Progenitor cell of endocrine pancreas (in vitro differentiated cells): ENCODE data around the gene FILIP1. TPM values are rescaled to one million over a fixed set of nuclear protein-coding genes. Genes with fewer than 3 reads are reported as not detected.

Experiments used
- DNase-seq: peaks from one replicate; pipeline ENCODE4 v3.0.0; 2021; ENCODE audit warnings: low spot score; ENCODE audit not compliant: unreplicated experiment
- H3K27ac Mint-ChIP-seq: 2 replicates; pipeline ENCODE4 v1.8.0; 2021; ENCODE audit warnings: mild to moderate bottlenecking, moderate library complexity, mixed read lengths
- H3K27me3 Mint-ChIP-seq: 2 replicates; pipeline ENCODE4 v1.8.0; 2021; ENCODE audit warnings: mixed read lengths
- H3K36me3 Mint-ChIP-seq: 2 replicates; pipeline ENCODE4 v1.8.0; 2022; ENCODE audit warnings: mixed read lengths; ENCODE audit not compliant: insufficient read depth
- H3K4me1 Mint-ChIP-seq: 2 replicates; pipeline ENCODE4 v1.8.0; 2021; ENCODE audit warnings: low read depth, mixed read lengths
- H3K4me3 Mint-ChIP-seq: 2 replicates; pipeline ENCODE4 v1.8.0; 2021; ENCODE audit warnings: low read depth, mild to moderate bottlenecking, moderate library complexity, mixed read lengths
- H3K9me3 Mint-ChIP-seq: 2 replicates; pipeline ENCODE4 v1.8.0; 2021; ENCODE audit warnings: low read depth, mixed read lengths
- CTCF ChIP-seq: fragments of 200-600 bp; sonication (generic); IDR thresholded peaks from one replicate; pipeline ENCODE4 v1.5.0; 2021; ENCODE audit warnings: antibody characterized with exemption, mild to moderate bottlenecking; ENCODE audit not compliant: unreplicated experiment
- total RNA-seq: library from RNA; stranded (reverse); gene quantifications from 2 replicates; pipeline ENCODE4 v1.2.1, GENCODE V29; 2021

Gene FILIP1
- total RNA-seq, 1 donor from 2014 or later: 0.31 TPM

- no peak for TF ChIP-seq CTCF
- H3K27me3 Mint-ChIP-seq: no peaks in the 10 kb centered on the region
- no peak overlapping the region for H3K4me3 Mint-ChIP-seq
- DNase-seq: no peak
- no peaks in the 10 kb centered on the region for H3K9me3 Mint-ChIP-seq
- H3K36me3 Mint-ChIP-seq: no peaks in the 10 kb centered on the region
- no peaks in the 10 kb centered on the region for H3K4me1 Mint-ChIP-seq
- H3K27ac Mint-ChIP-seq: no peak overlapping the region
These were observed 118.6 kb downstream of the FILIP1 start for GRCh38 chr6:75374961-75375400.

- no peak for DNase-seq
- no peaks in the 10 kb centered on the region for H3K36me3 Mint-ChIP-seq
- no peak overlapping the region for H3K4me3 Mint-ChIP-seq
- H3K27me3 Mint-ChIP-seq: no peaks in the 10 kb centered on the region
- TF ChIP-seq CTCF: no peak
- H3K9me3 Mint-ChIP-seq: no peaks in the 10 kb centered on the region
- peaks cover 4% of the 10 kb centered on the region for H3K4me1 Mint-ChIP-seq
- H3K27ac Mint-ChIP-seq: no peak overlapping the region
These were observed 120.7 kb downstream of the FILIP1 start for GRCh38 chr6:75372884-75373283.

- no peak overlapping the region for H3K27ac Mint-ChIP-seq
- TF ChIP-seq CTCF: no peak
These were observed 123.6 kb downstream of the FILIP1 start for GRCh38 chr6:75370011-75370410.

GRCh38 chr6:75368864-75369402 is 124.7 kb downstream of the FILIP1 start:
- no peaks in the 10 kb centered on the region for H3K27me3 Mint-ChIP-seq
- H3K36me3 Mint-ChIP-seq: no peaks in the 10 kb centered on the region
- no peaks in the 10 kb centered on the region for H3K9me3 Mint-ChIP-seq
- peaks cover 5% of the 10 kb centered on the region for H3K4me1 Mint-ChIP-seq
- no peak overlapping the region for H3K27ac Mint-ChIP-seq
- no peak overlapping the region for H3K4me3 Mint-ChIP-seq
- TF ChIP-seq CTCF: no peak
- no peak for DNase-seq

More at GRCh38 chr6:75370011-75370410, 123.6 kb downstream of the FILIP1 start:
- H3K9me3 Mint-ChIP-seq: no peaks in the 10 kb centered on the region
- no peak overlapping the region for H3K4me3 Mint-ChIP-seq
- H3K27me3 Mint-ChIP-seq: no peaks in the 10 kb centered on the region
- H3K36me3 Mint-ChIP-seq: no peaks in the 10 kb centered on the region
- no peak for DNase-seq
- peaks cover 5% of the 10 kb centered on the region for H3K4me1 Mint-ChIP-seq

GRCh38 chr6:75368151-75368779 is 125.3 kb downstream of the FILIP1 start:
- Mint-ChIP-seq H3K27me3 (no peaks in the 10 kb centered on the region), H3K27ac (no peak overlapping the region)
- peak; percentile 75 for TF ChIP-seq CTCF

More at GRCh38 chr6:75368151-75368779, 125.3 kb downstream of the FILIP1 start:
- H3K4me1 Mint-ChIP-seq: peaks cover 5% of the 10 kb centered on the region
- no peaks in the 10 kb centered on the region for H3K9me3 Mint-ChIP-seq
- DNase-seq: peak; percentile 34
- no peaks in the 10 kb centered on the region for H3K36me3 Mint-ChIP-seq
- no peak overlapping the region for H3K4me3 Mint-ChIP-seq
